DMS 273 (cell line): Measurements from ENCODE around the gene CHORDC1.
"Not testable (repeated sequence)": the region's sequence is repeated elsewhere in the genome, so short reads cannot be mapped to it uniquely, and the experiment has no call there.

ENCODE experiments used
- DNase-seq: peaks from one replicate; lab custom pipeline; 2025; ENCODE audit not compliant: unreplicated experiment; lab: John Stamatoyannopoulos, UW

Gene CHORDC1

DNA sequence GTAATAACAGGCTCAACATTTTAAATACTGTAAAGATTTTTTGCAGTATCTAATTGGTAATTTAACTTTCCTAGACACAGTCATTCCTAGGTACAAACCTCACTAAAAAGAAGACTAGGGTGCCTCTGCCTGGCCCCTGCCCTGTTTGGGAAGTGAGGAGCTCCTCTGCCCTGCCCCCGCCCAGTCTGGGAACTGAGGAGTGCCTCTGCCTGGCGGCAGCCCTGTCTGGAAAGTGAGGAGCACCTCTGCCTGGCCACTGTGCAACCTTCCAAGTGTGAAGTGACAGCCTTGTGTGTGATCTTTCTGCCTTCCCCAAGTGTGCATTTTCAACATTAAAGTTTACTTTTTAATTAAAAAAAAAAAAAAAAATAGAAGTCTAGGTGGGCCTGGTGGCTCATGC lies 4.2 kb downstream of the CHORDC1 start:
- DNase-seq = peak; percentile 9

DNA sequence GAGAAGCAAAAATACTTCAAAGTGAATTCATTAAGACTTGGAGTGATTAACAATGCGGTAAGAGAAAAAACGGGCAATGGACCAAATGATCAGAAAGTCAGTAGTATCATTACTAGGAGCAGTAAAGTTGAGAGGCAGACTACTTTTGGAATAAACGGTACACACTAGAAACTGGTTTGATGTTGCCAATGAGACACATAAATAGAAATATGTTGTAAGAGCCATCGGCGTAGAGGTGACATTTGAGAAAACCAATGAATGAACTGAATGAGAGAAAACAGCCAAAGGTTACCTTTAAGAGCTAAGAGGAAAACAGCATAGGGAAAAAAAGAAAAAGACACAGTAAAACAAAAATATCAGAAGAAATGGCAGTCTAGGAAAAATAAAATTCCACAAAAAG lies 6.2 kb downstream of the CHORDC1 start:
- no peak for DNase-seq

GRCh38 chr11:90213322-90213721 lies 9.5 kb downstream of the CHORDC1 start:
- no peak for DNase-seq

DNA sequence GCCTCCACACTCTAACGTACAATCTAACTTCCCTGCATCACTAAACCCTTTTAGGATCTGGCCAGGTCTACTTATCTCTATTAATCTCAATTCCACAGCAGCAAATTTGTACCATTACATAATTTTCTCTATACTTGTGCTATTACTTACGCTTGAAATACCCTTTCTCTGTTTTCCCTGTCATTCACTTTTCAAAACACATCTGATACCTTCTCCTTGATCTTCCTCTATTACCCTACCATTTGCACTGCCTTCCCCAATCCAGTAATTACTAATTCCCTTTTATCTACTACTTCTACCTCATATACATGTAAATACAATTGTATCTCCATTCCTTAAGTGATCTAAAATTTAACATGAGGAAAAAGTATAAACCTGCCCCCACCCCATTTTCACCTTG lies 14.0 kb downstream of the CHORDC1 start:
- no peak for DNase-seq

DNA sequence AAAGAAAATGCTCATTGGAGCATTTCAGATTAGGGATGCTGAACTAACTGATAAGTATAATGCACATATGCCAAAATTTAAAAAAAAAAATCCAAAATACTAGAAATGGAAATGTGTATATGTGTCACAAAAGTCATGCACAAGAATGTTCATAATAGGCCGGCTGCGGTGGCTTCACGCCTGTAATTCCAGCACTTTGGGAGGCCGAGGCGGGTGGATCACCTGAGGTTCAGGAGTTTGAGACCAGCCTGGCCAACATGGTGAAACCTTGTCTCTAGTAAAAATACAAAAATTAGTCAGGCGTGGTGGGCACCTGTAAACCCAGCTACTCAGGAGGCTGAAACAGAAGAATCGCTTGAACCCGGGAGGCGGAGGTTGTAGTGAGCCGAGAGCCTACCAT lies 14.9 kb downstream of the CHORDC1 start:
- not testable (repeated sequence) for DNase-seq

DNA sequence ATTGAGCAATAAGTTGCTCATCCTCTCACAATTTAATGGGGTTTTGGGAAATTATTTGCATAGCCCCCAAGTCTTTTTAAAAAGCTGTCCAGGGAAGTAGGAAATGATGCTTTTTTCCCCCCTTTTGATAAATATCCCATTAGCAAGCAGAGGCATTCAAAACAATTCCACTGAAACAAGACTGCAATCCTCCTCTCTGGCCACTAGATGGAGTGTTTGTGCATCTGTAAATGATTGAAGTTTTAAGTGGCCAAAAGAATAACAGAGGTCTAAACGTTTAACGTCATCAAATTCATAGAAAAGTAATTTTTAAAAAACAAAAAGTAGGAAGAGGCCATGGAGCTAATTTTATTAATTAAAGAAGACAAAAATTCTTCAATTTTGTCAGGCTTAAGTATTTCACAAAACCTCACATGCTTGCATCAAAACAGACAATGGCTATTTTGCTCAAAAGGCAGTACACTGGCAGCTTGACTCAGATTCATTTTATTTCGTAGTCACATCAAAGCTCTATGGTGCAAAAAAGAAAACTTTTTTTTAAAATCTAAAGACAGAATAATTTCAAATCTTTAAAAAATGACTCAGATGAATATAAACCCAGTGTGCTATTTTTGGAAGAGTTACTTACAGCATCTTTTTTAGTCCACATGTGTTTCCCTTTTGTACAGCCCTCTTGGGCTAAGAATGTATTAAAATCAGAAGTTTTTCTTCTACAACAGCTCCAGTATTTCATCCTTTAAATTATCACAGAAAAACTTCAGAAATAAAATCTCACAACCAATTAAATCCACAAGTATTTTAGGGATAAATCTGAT lies 17.8 kb downstream of the CHORDC1 start:
- DNase-seq = peak; percentile 60

GRCh38 chr11:90204407-90204806 lies 18.4 kb downstream of the CHORDC1 start:
- no peak for DNase-seq

GRCh38 chr11:90202342-90202741 lies 20.5 kb downstream of the CHORDC1 start:
- DNase-seq = no peak

DNA sequence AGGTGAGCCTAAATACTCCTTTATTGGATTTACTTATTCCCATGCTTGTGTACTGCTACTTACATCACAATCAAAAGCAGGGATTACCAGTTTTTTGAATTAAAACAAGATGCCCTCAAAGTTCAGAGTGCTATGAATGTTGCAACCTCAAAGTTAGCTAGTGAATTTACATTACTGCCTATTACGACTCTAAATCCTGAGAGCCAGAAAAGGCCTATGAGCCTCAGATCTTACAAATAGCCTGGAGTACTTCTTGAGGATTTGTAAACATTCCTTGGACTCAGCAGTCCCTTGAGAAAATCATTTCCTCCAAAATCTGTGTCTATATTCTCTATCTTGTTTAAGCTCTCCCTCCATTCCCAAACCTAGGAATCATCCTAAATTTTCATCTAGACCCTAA lies 25.5 kb downstream of the CHORDC1 start:
- no peak for DNase-seq

DNA sequence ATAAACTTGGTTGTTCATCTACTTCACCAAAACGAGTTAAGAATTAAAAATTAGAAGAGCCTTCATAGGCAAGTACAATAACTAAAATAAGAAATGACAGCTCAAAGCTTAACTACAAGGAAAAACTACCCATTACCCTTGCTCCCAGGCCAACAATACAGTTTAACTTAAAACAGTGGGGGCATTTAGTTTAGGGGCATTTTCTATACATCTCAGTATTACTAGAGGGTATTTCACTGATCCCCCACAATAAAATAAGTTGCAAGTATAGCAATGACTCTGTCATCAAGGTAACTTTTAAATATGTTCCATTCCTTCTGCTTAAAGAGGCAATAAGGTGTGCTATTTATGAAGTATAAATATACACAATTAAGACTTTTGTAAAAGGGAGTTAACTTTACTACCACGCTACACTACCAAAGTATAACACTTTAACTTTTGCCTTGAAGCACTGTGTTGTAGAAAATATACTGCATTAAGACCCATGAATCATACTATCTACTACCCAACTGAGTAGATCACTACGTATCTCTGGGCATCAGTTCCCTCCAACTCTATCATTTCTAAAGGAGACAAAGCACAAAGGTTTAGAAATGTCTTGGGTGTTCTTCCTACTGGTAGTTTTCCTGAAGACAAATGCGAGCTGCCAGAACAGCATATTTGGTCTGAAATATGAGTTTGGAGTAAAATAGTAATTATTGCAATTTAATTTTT lies 29.8 kb downstream of the CHORDC1 start:
- DNase-seq = no peak

- DNase-seq = no peak
Measured at GRCh38 chr11:90189011-90189410, 33.8 kb downstream of the CHORDC1 start.

DNA sequence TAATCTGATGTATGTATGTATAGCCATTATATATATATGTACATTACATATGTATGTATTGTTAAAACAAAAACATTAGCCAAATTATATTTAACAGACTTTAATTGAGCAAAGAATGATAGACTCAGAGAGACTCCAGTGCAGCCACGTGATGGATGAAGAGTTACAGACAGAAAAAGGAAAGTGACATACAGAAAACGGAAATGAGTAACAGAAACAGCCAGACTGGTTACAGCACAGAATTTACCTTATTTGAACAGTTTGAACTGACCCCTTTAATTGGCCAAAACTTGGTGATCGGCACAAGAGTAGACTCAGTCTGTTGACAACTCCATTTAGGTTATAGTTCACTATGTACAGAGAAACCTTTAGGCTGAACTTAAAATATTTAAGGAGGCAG lies 35.0 kb downstream of the CHORDC1 start:
- no peak for DNase-seq

DNA sequence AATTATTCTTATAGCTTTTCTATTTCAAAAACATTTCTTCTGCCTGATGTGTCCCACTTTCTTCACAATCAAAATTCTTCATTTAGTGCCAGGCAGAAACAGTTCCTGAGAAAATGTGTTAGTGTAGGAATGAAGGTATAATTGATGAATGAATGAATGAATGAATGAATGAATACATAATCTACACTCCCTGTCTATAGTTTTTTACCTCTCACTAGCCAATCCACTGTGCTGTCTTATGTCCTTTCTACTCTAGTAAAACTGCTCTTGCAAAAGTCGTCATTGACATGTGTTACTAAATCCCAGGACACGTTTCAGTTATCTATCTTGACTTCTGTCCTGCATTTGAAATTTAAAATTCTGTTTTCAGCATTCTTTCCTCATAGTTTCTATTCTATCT lies 42.9 kb downstream of the CHORDC1 start:
- DNase-seq = no peak

DNA sequence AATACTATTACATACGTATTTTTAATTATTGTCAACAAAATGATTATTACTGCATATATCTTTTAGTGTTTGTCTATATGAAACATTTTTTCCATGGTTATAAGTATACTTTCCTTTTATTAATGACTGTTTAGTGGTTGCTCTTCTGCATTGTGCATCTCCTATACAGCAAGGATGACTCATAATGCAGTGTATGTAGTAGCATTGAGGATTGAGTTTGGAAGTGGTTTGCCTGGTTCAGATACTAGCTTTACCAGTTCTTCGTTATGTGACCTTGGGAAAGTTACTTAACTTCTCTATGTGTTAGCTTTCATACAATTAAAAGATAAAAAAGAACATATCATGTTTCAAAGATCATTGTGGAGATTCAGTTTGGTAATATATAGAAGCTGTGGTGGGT lies 44.1 kb downstream of the CHORDC1 start:
- DNase-seq = no peak

GRCh38 chr11:90176069-90176468 lies 46.8 kb downstream of the CHORDC1 start:
- no peak for DNase-seq

DNA sequence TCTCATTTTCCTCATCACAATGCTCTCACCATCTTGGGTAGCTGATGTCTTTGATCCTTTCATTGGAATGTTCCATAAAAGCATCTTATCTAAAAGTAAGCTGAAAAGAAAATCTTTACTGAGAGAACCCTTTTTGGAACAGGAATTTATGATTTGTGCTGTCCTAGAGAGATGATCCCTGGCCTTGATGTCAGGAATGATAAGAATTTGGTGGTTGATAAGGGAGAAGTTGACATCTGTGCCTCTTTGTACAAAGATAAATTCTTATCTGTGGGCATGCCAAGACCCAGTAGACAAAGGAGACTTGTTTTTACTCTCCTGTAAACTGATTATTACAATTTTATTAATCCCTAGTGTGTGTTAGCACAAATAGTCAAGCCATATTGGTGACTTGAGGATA lies 51.5 kb downstream of the CHORDC1 start:
- no peak for DNase-seq

DNA sequence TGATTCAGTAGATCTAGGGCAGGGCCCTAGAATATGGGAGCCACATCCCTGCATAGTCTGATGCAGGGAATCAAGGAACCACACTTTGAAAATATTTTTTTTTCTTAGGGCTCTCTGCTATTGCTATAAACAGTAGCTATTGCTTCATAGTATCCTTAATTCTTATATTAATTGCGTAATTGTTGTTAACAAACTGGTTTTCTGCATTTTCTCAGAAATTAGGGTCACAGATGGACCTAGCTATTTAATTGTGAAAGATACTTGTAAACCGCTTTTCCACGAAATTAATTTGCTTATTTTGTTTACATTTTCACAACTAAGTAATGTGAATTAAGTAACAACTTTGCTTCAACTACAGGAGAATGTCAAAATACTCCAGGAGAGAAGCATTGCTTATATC lies 54.3 kb downstream of the CHORDC1 start:
- no peak for DNase-seq

GRCh38 chr11:90167704-90168103 lies 55.1 kb downstream of the CHORDC1 start:
- not testable (repeated sequence) for DNase-seq

GRCh38 chr11:90166982-90167573 lies 55.8 kb downstream of the CHORDC1 start:
- DNase-seq = not testable (repeated sequence)
